Measurements from ENCODE around the gene LGR6.
A peak's percentile ranks its signal among the peaks of the same experiment; 100 is the strongest.
"Not testable (repeated sequence)": the region's sequence is repeated elsewhere in the genome, so short reads cannot be mapped to it uniquely, and the experiment has no call there.

LGR6 gene

GRCh38 chr1:202176949-202177927 lies 16.4 kb upstream of the LGR6 start:
- no peak for DNase-seq

- no peak for DNase-seq
Measured at GRCh38 chr1:202179828-202180750, 13.5 kb upstream of the LGR6 start.

- not testable (repeated sequence) for DNase-seq
Measured at GRCh38 chr1:202180751-202181139, 12.9 kb upstream of the LGR6 start.

- no peak for DNase-seq
Measured at GRCh38 chr1:202181586-202181985, 12.0 kb upstream of the LGR6 start.

GRCh38 chr1:202182040-202182877 lies 11.3 kb upstream of the LGR6 start:
- DNase-seq: no peak

- DNase-seq: peak; percentile 76
Measured at GRCh38 chr1:202184750-202185460, 8.7 kb upstream of the LGR6 start.

GRCh38 chr1:202186327-202186726 lies 7.3 kb upstream of the LGR6 start:
- DNase-seq: no peak

- no peak for DNase-seq
Measured at GRCh38 chr1:202187041-202187671, 6.4 kb upstream of the LGR6 start.

- no peak for DNase-seq
Measured at GRCh38 chr1:202187697-202188407, 5.7 kb upstream of the LGR6 start.

- DNase-seq: peak; percentile 87
Measured at GRCh38 chr1:202189001-202189790, 4.4 kb upstream of the LGR6 start.

GRCh38 chr1:202189918-202190715 lies 3.5 kb upstream of the LGR6 start:
- no peak for DNase-seq

GRCh38 chr1:202191391-202191790 lies 2.2 kb upstream of the LGR6 start:
- not testable (repeated sequence) for DNase-seq

- DNase-seq: peak; percentile 61
Measured at GRCh38 chr1:202192770-202193613, 607 bp upstream of the LGR6 start.

GRCh38 chr1:202194328-202194648 lies 689 bp downstream of the LGR6 start:
- DNase-seq: no peak

- no peak for DNase-seq
Measured at GRCh38 chr1:202197653-202198365, 4.2 kb downstream of the LGR6 start.

GRCh38 chr1:202198366-202198724 lies 4.7 kb downstream of the LGR6 start:
- DNase-seq: no peak

- no peak for DNase-seq
Measured at GRCh38 chr1:202199040-202199889, 5.7 kb downstream of the LGR6 start.
